Endothelial cell of umbilical vein (primary cell): ENCODE results near the gene AQP12B.

ENCODE experiments used
- CTCF ChIP-seq, 2 donors: IDR thresholded peaks; 1 replicate in 1 of 2; 2 replicates in 1 of 2; pipeline ENCODE4 v1.5.1; 2011; ENCODE audit warnings: low read length in 2 of 2, mild to moderate bottlenecking in 2 of 2, moderate library complexity in 2 of 2, control low read depth in 1 of 2, inconsistent platforms in 1 of 2, low read depth in 1 of 2; ENCODE audit not compliant: insufficient read depth in 1 of 2; ENCODE audit errors: extremely low read depth in 1 of 2
- EZH2 ChIP-seq: IDR thresholded peaks from 2 replicates; pipeline ENCODE4 v1.6.1; 2012; ENCODE audit warnings: borderline replicate concordance, low read depth, mild to moderate bottlenecking, moderate library complexity, low read length, inconsistent platforms; ENCODE audit not compliant: severe bottlenecking
- JUN ChIP-seq: IDR thresholded peaks from 2 replicates; pipeline ENCODE4 v1.6.1; 2011; ENCODE audit warnings: borderline replicate concordance, low read depth; ENCODE audit not compliant: insufficient read length, insufficient read depth
- POLR2A ChIP-seq: IDR thresholded peaks from 2 replicates; pipeline ENCODE4 v1.6.1; 2012; ENCODE audit warnings: low read depth, mild to moderate bottlenecking, control low read depth, low read length
- POLR2AphosphoS5 ChIP-seq: IDR thresholded peaks from 2 replicates; pipeline ENCODE4 v1.6.1; 2012; ENCODE audit warnings: low read depth, mild to moderate bottlenecking, control low read depth, low read length, moderate library complexity; ENCODE audit not compliant: insufficient read depth

GRCh38 chr2:240639566-240639965, 43.1 kb downstream of the AQP12B start:
- TF ChIP-seq EZH2 (no peak), POLR2A (no peak), JUN (no peak), CTCF (IDR thresholded peaks at IDR 0.05; ENCODE audit: extremely low read depth in 1 of 2, insufficient read depth in 1 of 2, low read depth in 1 of 2, low read length in 2 of 2) (no peak), POLR2AphosphoS5 (no peak)
